Ovary (tissue), 9 donors: ENCODE results near the gene ANO7. TPM values are rescaled to one million over a fixed set of nuclear protein-coding genes. Genes with fewer than 3 reads are reported as not detected.

Experiments used
- DNase-seq, 5 donors: peaks; one replicate each; pipeline ENCODE4 v3.0.0-alpha.2; 2019 to 2020
- H3K27ac ChIP-seq, 2 donors: fragments of 200-600 bp; one replicate each; pipeline versions ENCODE4 v1.5.1 to v1.8.0; 2019 to 2022
- H3K27me3 ChIP-seq: fragments of 200-600 bp; one replicate; pipeline ENCODE4 v1.8.0; 2022
- H3K36me3 ChIP-seq: fragments of 200-600 bp; sonication (generic); one replicate; pipeline ENCODE4 v1.5.1; 2019
- H3K4me1 ChIP-seq: one replicate; pipeline ENCODE4 v1.8.1; 2013; ENCODE audit warnings: mild to moderate bottlenecking, moderate library complexity; ENCODE audit not compliant: insufficient read depth
- H3K4me3 ChIP-seq: fragments of 200-600 bp; sonication (generic); one replicate; pipeline ENCODE4 v1.5.1; 2017
- H3K9me3 ChIP-seq, 2 donors: fragments of 200-600 bp in 1 of 2; sonication (generic) in 1 of 2; one replicate each; pipeline versions ENCODE4 v1.5.1 to v1.8.1; 2013 to 2019; ENCODE audit warnings: mild to moderate bottlenecking in 1 of 2, moderate library complexity in 1 of 2
- CTCF ChIP-seq, 3 donors: fragments of 450-650 bp in 2 of 3; fragments of 200-600 bp in 1 of 3; IDR thresholded peaks; one replicate each; pipeline versions ENCODE4 v1.5.1 to v1.8.0; 2016 to 2022; ENCODE audit warnings: antibody characterized with exemption in 3 of 3, mild to moderate bottlenecking in 1 of 3
- EP300 ChIP-seq: sonication (generic); formaldehyde crosslinking; IDR thresholded peaks from one replicate; pipeline ENCODE4 v1.6.1; 2017; ENCODE audit warnings: antibody characterized with exemption
- POLR2A ChIP-seq: fragments of 450-650 bp; IDR thresholded peaks from one replicate; pipeline ENCODE4 v1.6.1; 2017; ENCODE audit warnings: antibody characterized with exemption, mild to moderate bottlenecking, moderate library complexity
- WGBS, 3 donors: extraction: QIAGEN DNeasy Blood & Tissue Kit in 1 of 3; methylation state at CpG; one replicate each; pipeline versions ENCODE4 v1.1.5 to v1.1.7; 2013 to 2017; 5-methylcytosine and 5-hydroxymethylcytosine counted together
- intact Hi-C, 4 donors: fragments of 100-400 bp; cut with DNase I; formaldehyde crosslinking; loops; one replicate each; pipeline versions ENCODE4 v1.11.0 to v1.15.1; 2022 to 2023
- polyA plus RNA-seq, 2 donors: library from polyadenylated mRNA; stranded (reverse); fragments of 200-250 nt in 1 of 2; fragments of 350-450 nt in 1 of 2; fragmentation: Illumina TruSeq in 1 of 2; extraction: RNeasy Lipid Tissue Mini Kit (QIAGEN cat#74804) in 1 of 2; gene quantifications; one replicate each; pipeline ENCODE4 v1.2.3, GENCODE V29; 2013 to 2014
- total RNA-seq, 7 donors: library from RNA; depleted of rRNA in 2 of 7; stranded (reverse); fragments of >200 nt in 2 of 7; fragmentation: NEBNext Ultra II Directional in 3 of 7; extraction: Animal tissue kit (Norgen Biotek cat#: 25700) in 3 of 7; gene quantifications; one replicate each; pipeline versions ENCODE4 v1.1.0 to v1.2.4, GENCODE V29; 2016 to 2023
- donor health status: DM: no; HTN: no; CAD: no; lungs with moderate emphysema.
- donor health status: DM: no; HTN: no; CAD: no.
- donor health status: Bipolar disorder and iron deficiency.
- donor health status: DM: yes; HTN: yes; CAD: no.
- donor health status: DM: no; HTN: no; CAD: no.
- donor health status: DM: yes; HTN: yes; CAD: no.

Gene ANO7
- total and polyA plus RNA-seq, 9 donors: 0.87 to 6.5 (median 2.1) TPM

- H3K27me3 ChIP-seq: no peaks in the 10 kb centered on the region
- 54 to 66% (median 62%) methylated on average over 19 of the region's 19 CpGs for WGBS, 3 donors
- H3K9me3 ChIP-seq: no peaks in the 10 kb centered on the region
- no peaks in the 10 kb centered on the region for H3K36me3 ChIP-seq
- H3K4me1 ChIP-seq: peaks cover 10% of the 10 kb centered on the region
- intact Hi-C loops: no loop called here
- no peak for TF ChIP-seq POLR2A
- no peak overlapping the region for H3K4me3 ChIP-seq
- H3K27ac ChIP-seq: no peak overlapping the region
- peak in 2 of 5 donors; percentile 23 to 40 for DNase-seq
Measured at GRCh38 chr2:241226723-241227572, 38.5 kb downstream of the ANO7 start.

- intact Hi-C loops: no loop called here
Measured at GRCh38 chr2:241227594-241227993, 39.1 kb downstream of the ANO7 start.

GRCh38 chr2:241228081-241228859 lies 39.8 kb downstream of the ANO7 start:
- H3K36me3 ChIP-seq: no peaks in the 10 kb centered on the region
- intact Hi-C loops: no loop called here
- DNase-seq: peak in 2 of 5 donors; percentile 25 to 39
- no peak overlapping the region for H3K4me3 ChIP-seq
- peaks cover 10% of the 10 kb centered on the region for H3K4me1 ChIP-seq
- H3K9me3 ChIP-seq: no peaks in the 10 kb centered on the region
- TF ChIP-seq EP300: no peak
- TF ChIP-seq CTCF (IDR thresholded peaks at IDR 0.05): no peak
- TF ChIP-seq POLR2A: no peak
- no peaks in the 10 kb centered on the region for H3K27me3 ChIP-seq
- WGBS, 3 donors: 90 to 92% (median 91%) methylated on average over 26 of the region's 26 CpGs
- peak overlapping the region in 1 of 2 donors; percentile 2 for H3K27ac ChIP-seq

More at GRCh38 chr2:241227594-241227993, 39.1 kb downstream of the ANO7 start:
- H3K27me3 ChIP-seq: no peaks in the 10 kb centered on the region
- peaks cover 10% of the 10 kb centered on the region for H3K4me1 ChIP-seq
- no peaks in the 10 kb centered on the region for H3K9me3 ChIP-seq
- H3K4me3 ChIP-seq: no peak overlapping the region
- H3K36me3 ChIP-seq: no peaks in the 10 kb centered on the region
- H3K27ac ChIP-seq: no peak overlapping the region
- WGBS, 3 donors: 35 to 48% (median 38%) methylated on average over 8 of the region's 8 CpGs
- peak in 1 of 5 donors; percentile 17 for DNase-seq
- no peak for TF ChIP-seq EP300
- no peak for TF ChIP-seq POLR2A
- no peak for TF ChIP-seq CTCF (IDR thresholded peaks at IDR 0.05)

- H3K9me3 ChIP-seq: no peaks in the 10 kb centered on the region
- no peaks in the 10 kb centered on the region for H3K36me3 ChIP-seq
- intact Hi-C loops: no loop called here
- no peak overlapping the region for H3K4me3 ChIP-seq
- H3K27me3 ChIP-seq: no peaks in the 10 kb centered on the region
- H3K27ac ChIP-seq: peak overlapping the region in 1 of 2 donors; percentile 2
- WGBS, 3 donors: 31 to 44% (median 36%) methylated on average over 20 of the region's 20 CpGs
- H3K4me1 ChIP-seq: peaks cover 8% of the 10 kb centered on the region
- TF ChIP-seq EP300 (no peak), POLR2A (no peak), CTCF (IDR thresholded peaks at IDR 0.05) (no peak)
- DNase-seq: peak in 3 of 5 donors; percentile 38 to 58 (median 42)
Measured at GRCh38 chr2:241228860-241229516, 40.5 kb downstream of the ANO7 start.
